Measurements from ENCODE around the gene SELENOO.

The SELENOO gene

GRCh38 chr22:50207383-50208140 lies 6.8 kb downstream of the SELENOO start:
- peaks cover 37% of the 10 kb centered on the region for H3K79me1 ChIP-seq (replicated peaks; ENCODE audit: low read length, poor library complexity, severe bottlenecking)
- no peak overlapping the region for H2AK5ac ChIP-seq (ENCODE audit: low read length, severe bottlenecking)
- peaks cover 58 to 67% of the 10 kb centered on the region in 2 experiments for H3K36me3 ChIP-seq (ENCODE audit: control insufficient read depth in 1 of 2, insufficient read depth in 2 of 2, low read depth in 1 of 2, low read length in 2 of 2)
- H4K91ac ChIP-seq (ENCODE audit: low read length): no peak overlapping the region
- no peak overlapping the region for H3K18ac ChIP-seq (ENCODE audit: low read depth in 1 of 2, low read length in 2 of 2)
- H3K4me1 ChIP-seq (ENCODE audit: control insufficient read depth, insufficient read depth, low read depth, low read length): peaks cover 11% of the 10 kb centered on the region
- H2AFZ ChIP-seq (ENCODE audit: low read depth, low read length): no peak overlapping the region
- WGBS: 82% methylated on average over 23 of the region's 23 CpGs
- H3K27me3 ChIP-seq (ENCODE audit: control insufficient read depth in 1 of 2, insufficient read depth in 1 of 2, low read length in 2 of 2): no peaks in the 10 kb centered on the region
- H3K4me3 ChIP-seq (ENCODE audit: insufficient read depth in 1 of 2, low read depth in 1 of 2, low read length in 2 of 2): no peak overlapping the region
- H2BK12ac ChIP-seq (ENCODE audit: low read length in 2 of 2): no peak overlapping the region
- no peak overlapping the region for H3K4me2 ChIP-seq (ENCODE audit: low read length, poor library complexity, severe bottlenecking)
- no peak overlapping the region for H4K8ac ChIP-seq (ENCODE audit: low read length)
- no peak overlapping the region for H2BK15ac ChIP-seq (ENCODE audit: low read depth, poor library complexity, severe bottlenecking)
- no peak overlapping the region for H2BK120ac ChIP-seq (ENCODE audit: low read depth, low read length)
- no peak overlapping the region for H3K9ac ChIP-seq (ENCODE audit: low read length)
- H3K14ac ChIP-seq (ENCODE audit: low read length in 2 of 2): no peak overlapping the region
- no peak overlapping the region for H3K4ac ChIP-seq (ENCODE audit: low read depth in 1 of 2, low read length in 2 of 2)
- no peak overlapping the region for H3K23ac ChIP-seq (ENCODE audit: low read length in 2 of 2)
- no peak overlapping the region for H3K27ac ChIP-seq (ENCODE audit: low read length, poor library complexity, severe bottlenecking)
- no peaks in the 10 kb centered on the region for H3K9me3 ChIP-seq (ENCODE audit: control insufficient read depth, low read length)
- H2BK5ac ChIP-seq (ENCODE audit: low read depth, low read length, poor library complexity, severe bottlenecking): no peak overlapping the region
- DNase-seq: no peak

- Histone ChIP-seq H3K14ac (ENCODE audit: low read length in 2 of 2) (no peak overlapping the region), H2AFZ (ENCODE audit: low read depth, low read length) (no peak overlapping the region), H2BK12ac (ENCODE audit: low read length in 2 of 2) (no peak overlapping the region), H3K18ac (ENCODE audit: low read depth in 1 of 2, low read length in 2 of 2) (no peak overlapping the region), H3K4me2 (ENCODE audit: low read length, poor library complexity, severe bottlenecking) (no peak overlapping the region), H3K27ac (ENCODE audit: low read length, poor library complexity, severe bottlenecking) (no peak overlapping the region), H3K9me3 (ENCODE audit: control insufficient read depth, low read length) (no peaks in the 10 kb centered on the region), H3K79me1 (replicated peaks; ENCODE audit: low read length, poor library complexity, severe bottlenecking) (peaks cover 39% of the 10 kb centered on the region), H3K4ac (ENCODE audit: low read depth in 1 of 2, low read length in 2 of 2) (no peak overlapping the region), H4K8ac (ENCODE audit: low read length) (no peak overlapping the region), H2BK120ac (ENCODE audit: low read depth, low read length) (no peak overlapping the region), H2BK15ac (ENCODE audit: low read depth, poor library complexity, severe bottlenecking) (no peak overlapping the region), H3K23ac (ENCODE audit: low read length in 2 of 2) (no peak overlapping the region), H3K4me1 (ENCODE audit: control insufficient read depth, insufficient read depth, low read depth, low read length) (peaks cover 11% of the 10 kb centered on the region), H3K9ac (ENCODE audit: low read length) (no peak overlapping the region), H2AK5ac (ENCODE audit: low read length, severe bottlenecking) (no peak overlapping the region), H2BK5ac (ENCODE audit: low read depth, low read length, poor library complexity, severe bottlenecking) (no peak overlapping the region), H3K36me3 (ENCODE audit: control insufficient read depth in 1 of 2, insufficient read depth in 2 of 2, low read depth in 1 of 2, low read length in 2 of 2) (peaks cover 67 to 71% of the 10 kb centered on the region in 2 experiments), H4K91ac (ENCODE audit: low read length) (no peak overlapping the region), H3K4me3 (ENCODE audit: insufficient read depth in 1 of 2, low read depth in 1 of 2, low read length in 2 of 2) (no peak overlapping the region), H3K27me3 (ENCODE audit: control insufficient read depth in 1 of 2, insufficient read depth in 1 of 2, low read length in 2 of 2) (no peaks in the 10 kb centered on the region)
- WGBS: 97% methylated on average over 22 of the region's 22 CpGs
- no peak for DNase-seq
These were observed 7.7 kb downstream of the SELENOO start for GRCh38 chr22:50208430-50208938.

GRCh38 chr22:50208939-50209892 lies 8.4 kb downstream of the SELENOO start:
- no peak for DNase-seq
- Histone ChIP-seq H2AK5ac (ENCODE audit: low read length, severe bottlenecking) (no peak overlapping the region), H2BK12ac (ENCODE audit: low read length in 2 of 2) (no peak overlapping the region), H4K8ac (ENCODE audit: low read length) (no peak overlapping the region), H3K18ac (ENCODE audit: low read depth in 1 of 2, low read length in 2 of 2) (no peak overlapping the region), H3K4ac (ENCODE audit: low read depth in 1 of 2, low read length in 2 of 2) (no peak overlapping the region), H2AFZ (ENCODE audit: low read depth, low read length) (no peak overlapping the region), H3K9me3 (ENCODE audit: control insufficient read depth, low read length) (no peaks in the 10 kb centered on the region), H3K23ac (ENCODE audit: low read length in 2 of 2) (no peak overlapping the region), H3K27ac (ENCODE audit: low read length, poor library complexity, severe bottlenecking) (no peak overlapping the region), H3K9ac (ENCODE audit: low read length) (no peak overlapping the region), H3K14ac (ENCODE audit: low read length in 2 of 2) (no peak overlapping the region), H3K4me3 (ENCODE audit: insufficient read depth in 1 of 2, low read depth in 1 of 2, low read length in 2 of 2) (no peak overlapping the region), H3K79me1 (replicated peaks; ENCODE audit: low read length, poor library complexity, severe bottlenecking) (peaks cover 37% of the 10 kb centered on the region), H3K27me3 (ENCODE audit: control insufficient read depth in 1 of 2, insufficient read depth in 1 of 2, low read length in 2 of 2) (no peaks in the 10 kb centered on the region), H2BK120ac (ENCODE audit: low read depth, low read length) (no peak overlapping the region), H3K4me2 (ENCODE audit: low read length, poor library complexity, severe bottlenecking) (no peak overlapping the region), H3K4me1 (ENCODE audit: control insufficient read depth, insufficient read depth, low read depth, low read length) (peaks cover 11% of the 10 kb centered on the region), H2BK5ac (ENCODE audit: low read depth, low read length, poor library complexity, severe bottlenecking) (no peak overlapping the region), H3K36me3 (ENCODE audit: control insufficient read depth in 1 of 2, insufficient read depth in 2 of 2, low read depth in 1 of 2, low read length in 2 of 2) (peaks cover 68 to 71% of the 10 kb centered on the region in 2 experiments), H4K91ac (ENCODE audit: low read length) (no peak overlapping the region), H2BK15ac (ENCODE audit: low read depth, poor library complexity, severe bottlenecking) (no peak overlapping the region)
- WGBS: 94% methylated on average over 31 of the region's 31 CpGs

- Histone ChIP-seq H3K14ac (ENCODE audit: low read length in 2 of 2) (no peak overlapping the region), H3K36me3 (ENCODE audit: control insufficient read depth in 1 of 2, insufficient read depth in 2 of 2, low read depth in 1 of 2, low read length in 2 of 2) (peaks cover 72 to 73% of the 10 kb centered on the region in 2 experiments), H3K9ac (ENCODE audit: low read length) (no peak overlapping the region), H4K91ac (ENCODE audit: low read length) (no peak overlapping the region), H4K8ac (ENCODE audit: low read length) (no peak overlapping the region), H2BK15ac (ENCODE audit: low read depth, poor library complexity, severe bottlenecking) (no peak overlapping the region), H2BK5ac (ENCODE audit: low read depth, low read length, poor library complexity, severe bottlenecking) (no peak overlapping the region), H2AK5ac (ENCODE audit: low read length, severe bottlenecking) (no peak overlapping the region), H3K9me3 (ENCODE audit: control insufficient read depth, low read length) (no peaks in the 10 kb centered on the region), H3K79me1 (replicated peaks; ENCODE audit: low read length, poor library complexity, severe bottlenecking) (peaks cover 33% of the 10 kb centered on the region), H2BK12ac (ENCODE audit: low read length in 2 of 2) (no peak overlapping the region), H3K23ac (ENCODE audit: low read length in 2 of 2) (no peak overlapping the region), H2AFZ (ENCODE audit: low read depth, low read length) (no peak overlapping the region), H3K4me3 (ENCODE audit: insufficient read depth in 1 of 2, low read depth in 1 of 2, low read length in 2 of 2) (no peak overlapping the region), H3K4me2 (ENCODE audit: low read length, poor library complexity, severe bottlenecking) (no peak overlapping the region), H3K18ac (ENCODE audit: low read depth in 1 of 2, low read length in 2 of 2) (no peak overlapping the region), H3K4ac (ENCODE audit: low read depth in 1 of 2, low read length in 2 of 2) (no peak overlapping the region), H3K4me1 (ENCODE audit: control insufficient read depth, insufficient read depth, low read depth, low read length) (peaks cover 11% of the 10 kb centered on the region), H2BK120ac (ENCODE audit: low read depth, low read length) (no peak overlapping the region), H3K27ac (ENCODE audit: low read length, poor library complexity, severe bottlenecking) (no peak overlapping the region), H3K27me3 (ENCODE audit: control insufficient read depth in 1 of 2, insufficient read depth in 1 of 2, low read length in 2 of 2) (no peaks in the 10 kb centered on the region)
- DNase-seq: peak; percentile 67
- WGBS: 68% methylated on average over 20 of the region's 20 CpGs
These were observed 9.1 kb downstream of the SELENOO start for GRCh38 chr22:50209893-50210292.
